ENCODE measurements around the gene TJAP1.

GRCh38 chr6:43524483-43524961, 47.2 kb downstream of the TJAP1 start:
- TF ChIP-seq MYC (IDR thresholded peaks at IDR 0.05; ENCODE audit: low read depth, low read length) (no peak), EZH2 (IDR thresholded peaks at IDR 0.05; ENCODE audit: borderline replicate concordance, low read depth, low read length, severe bottlenecking) (no peak), CTCF (IDR thresholded peaks at IDR 0.05; ENCODE audit: extremely low read depth in 1 of 2, insufficient read depth in 1 of 2, low read depth in 1 of 2, low read length in 2 of 2) (no peak), POLR2A (IDR thresholded peaks at IDR 0.05; ENCODE audit: low read depth, low read length) (no peak)
